Osteoblast (primary cell): ENCODE data around the gene SEMA6B. TPM values are rescaled to one million over a fixed set of nuclear protein-coding genes. Genes with fewer than 3 reads are reported as not detected.

Source experiments
- DNase-seq: peaks from one replicate; pipeline ENCODE4 v3.0.0; 2011; ENCODE audit warnings: low spot score, mixed read lengths; ENCODE audit not compliant: insufficient read length; ENCODE audit errors: missing footprints
- H2AFZ ChIP-seq: 2 replicates; pipeline ENCODE4 v1.6.0; 2011; ENCODE audit warnings: mild to moderate bottlenecking, low read length
- H3K27ac ChIP-seq: 2 replicates; pipeline ENCODE4 v1.5.1; 2011; ENCODE audit warnings: mild to moderate bottlenecking, low read depth, low read length, moderate library complexity
- H3K27me3 ChIP-seq: 2 replicates; pipeline ENCODE4 v1.6.0; 2012; ENCODE audit warnings: mild to moderate bottlenecking, control low read depth, inconsistent platforms, low read length, moderate library complexity; ENCODE audit not compliant: insufficient read depth
- H3K36me3 ChIP-seq: 2 replicates; pipeline ENCODE4 v1.5.1; 2011; ENCODE audit warnings: mild to moderate bottlenecking, low read length, control low read depth, moderate library complexity; ENCODE audit not compliant: insufficient read depth
- H3K4me1 ChIP-seq: 2 replicates; pipeline ENCODE4 v1.5.1; 2011; ENCODE audit warnings: mild to moderate bottlenecking, low read length, control low read depth, moderate library complexity; ENCODE audit not compliant: insufficient read depth
- H3K4me2 ChIP-seq: 2 replicates; pipeline ENCODE4 v1.6.0; 2011; ENCODE audit warnings: mild to moderate bottlenecking, low read length; ENCODE audit not compliant: insufficient read depth
- H3K4me3 ChIP-seq: fragments of 200-600 bp; sonication (generic); 3 replicates; pipeline ENCODE4 v1.5.1; 2012; ENCODE audit warnings: mild to moderate bottlenecking, low read length, inconsistent platforms; ENCODE audit not compliant: insufficient read depth
- H3K79me2 ChIP-seq: 2 replicates; pipeline ENCODE4 v1.6.0; 2012; ENCODE audit warnings: mild to moderate bottlenecking, low read length, control low read depth, inconsistent platforms; ENCODE audit not compliant: insufficient read depth
- H3K9me3 ChIP-seq: 2 replicates; pipeline ENCODE4 v1.5.1; 2011; ENCODE audit warnings: low read depth, low read length, control low read depth
- H4K20me1 ChIP-seq: 2 replicates; pipeline ENCODE4 v1.6.0; 2012; ENCODE audit warnings: mild to moderate bottlenecking, low read length, control low read depth; ENCODE audit not compliant: insufficient read depth
- CTCF ChIP-seq: IDR thresholded peaks from 2 replicates; pipeline ENCODE4 v1.5.1; 2011; ENCODE audit warnings: mild to moderate bottlenecking, low read depth, low read length, moderate library complexity; ENCODE audit errors: extremely low read depth
- total RNA-seq: library from RNA; depleted of rRNA; stranded (reverse); fragments of >200 nt; gene quantifications from 2 replicates; pipeline ENCODE4 v1.2.3, GENCODE V29; 2012

Gene SEMA6B
- total RNA-seq, 1 donor: 0.36 TPM

- peak; percentile 86 for DNase-seq
- Histone ChIP-seq H3K36me3 (no peaks in the 10 kb centered on the region), H2AFZ (no peak overlapping the region), H3K27me3 (peaks cover 53% of the 10 kb centered on the region), H3K9me3 (no peaks in the 10 kb centered on the region), H3K4me3 (no peak overlapping the region), H3K79me2 (no peaks in the 10 kb centered on the region), H4K20me1 (no peaks in the 10 kb centered on the region), H3K4me1 (no peaks in the 10 kb centered on the region), H3K27ac (no peak overlapping the region), H3K4me2 (no peak overlapping the region)
- no peak for TF ChIP-seq CTCF
These were observed 23.7 kb upstream of the SEMA6B start for GRCh38 chr19:4582980-4583842.

- H3K4me2 ChIP-seq: no peak overlapping the region
- H4K20me1 ChIP-seq: no peaks in the 10 kb centered on the region
- H2AFZ ChIP-seq: no peak overlapping the region
- H3K27ac ChIP-seq: no peak overlapping the region
- H3K4me1 ChIP-seq: no peaks in the 10 kb centered on the region
- H3K79me2 ChIP-seq: no peaks in the 10 kb centered on the region
- H3K27me3 ChIP-seq: peaks cover 56% of the 10 kb centered on the region
- TF ChIP-seq CTCF: no peak
- H3K4me3 ChIP-seq: no peak overlapping the region
- no peaks in the 10 kb centered on the region for H3K9me3 ChIP-seq
- H3K36me3 ChIP-seq: no peaks in the 10 kb centered on the region
- peak; percentile 94 for DNase-seq
These were observed 22.4 kb upstream of the SEMA6B start for GRCh38 chr19:4581666-4582553.

GRCh38 chr19:4580961-4581665, 21.6 kb upstream of the SEMA6B start:
- peaks cover 55% of the 10 kb centered on the region for H3K27me3 ChIP-seq
- TF ChIP-seq CTCF: no peak

More at GRCh38 chr19:4580961-4581665, 21.6 kb upstream of the SEMA6B start:
- Histone ChIP-seq H2AFZ (no peak overlapping the region), H3K4me2 (no peak overlapping the region), H3K27ac (no peak overlapping the region), H3K79me2 (no peaks in the 10 kb centered on the region), H4K20me1 (no peaks in the 10 kb centered on the region), H3K4me1 (no peaks in the 10 kb centered on the region), H3K4me3 (no peak overlapping the region), H3K36me3 (no peaks in the 10 kb centered on the region), H3K9me3 (no peaks in the 10 kb centered on the region)
- peak; percentile 75 for DNase-seq
